Measurements from ENCODE around the gene TBCK.

The TBCK gene

DNA sequence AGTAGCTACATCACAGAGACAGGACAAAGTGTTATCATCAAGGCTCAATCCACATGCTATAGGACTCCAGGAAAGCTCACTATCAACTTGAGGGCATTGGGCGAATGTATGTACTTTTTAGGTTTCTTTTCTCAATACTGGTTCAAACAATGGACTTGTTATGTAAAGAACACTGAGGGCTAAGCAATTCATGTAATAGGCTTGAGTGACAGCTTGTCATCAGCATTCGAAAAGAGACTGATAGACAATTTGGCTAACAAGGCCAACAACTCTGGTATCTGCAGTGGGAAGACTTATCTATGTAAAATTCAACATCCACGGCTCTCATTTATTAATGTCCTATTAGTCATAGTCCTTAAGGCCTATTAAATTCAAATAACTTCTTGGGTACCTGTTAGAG, 279.7 kb downstream of the TBCK start:
- DNase-seq: no peak

DNA sequence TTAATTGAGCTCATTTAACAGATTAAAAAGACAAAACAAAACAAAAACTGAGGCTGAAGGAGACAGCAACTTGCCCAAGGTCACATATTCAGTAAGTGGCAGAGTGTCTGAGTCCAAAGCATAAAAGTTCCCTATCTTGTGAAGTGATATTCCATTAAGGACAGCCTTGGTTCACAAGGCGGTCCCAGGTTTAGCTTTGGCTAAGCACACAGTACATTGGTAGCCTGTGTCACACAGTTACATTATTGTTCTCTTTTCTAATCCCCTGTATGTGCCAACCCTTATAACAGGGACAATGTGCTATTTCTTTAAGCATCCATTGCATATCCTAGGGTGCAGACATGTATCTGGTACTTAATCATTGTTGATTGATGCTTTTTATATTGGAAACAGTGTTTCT, 280.8 kb downstream of the TBCK start:
- DNase-seq: no peak

DNA sequence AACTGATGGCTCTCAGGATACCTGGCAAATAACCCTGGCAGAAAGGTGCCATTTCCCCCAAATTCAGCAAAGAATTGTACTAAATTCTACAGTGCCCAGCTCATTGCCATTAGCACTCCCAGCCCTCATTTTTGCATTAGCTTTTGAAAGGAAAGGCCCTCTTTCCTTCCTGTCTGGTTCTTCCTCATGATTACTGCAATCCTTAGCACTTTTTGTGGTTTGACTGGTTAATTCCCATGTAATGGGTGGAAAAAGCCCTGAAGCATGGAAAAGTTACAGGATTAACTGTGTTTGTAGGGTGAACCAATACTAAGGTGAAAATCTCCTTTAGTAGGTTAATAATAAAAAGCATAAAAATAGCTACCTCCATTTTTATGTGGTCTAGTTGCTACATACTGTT, 281.3 kb downstream of the TBCK start:
- DNase-seq: no peak

DNA sequence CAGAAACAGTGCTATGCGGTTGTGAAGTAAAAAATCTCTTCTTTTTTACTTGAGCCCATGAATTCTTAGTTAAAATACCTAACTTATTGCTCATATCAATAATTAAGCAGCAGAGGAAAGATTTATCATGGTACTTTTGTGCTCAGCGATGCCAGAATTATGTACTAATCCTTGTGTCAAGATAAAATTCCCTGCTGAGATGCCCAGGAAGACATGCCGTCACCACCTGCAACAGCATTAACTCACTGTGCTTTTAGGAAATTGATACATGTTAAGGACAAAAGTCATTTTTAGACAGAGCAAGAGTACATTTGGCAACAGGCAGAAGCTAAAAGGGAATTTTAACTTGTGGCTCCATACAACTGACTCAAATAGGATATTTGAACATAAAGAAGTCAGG, 281.8 kb downstream of the TBCK start:
- DNase-seq: no peak

DNA sequence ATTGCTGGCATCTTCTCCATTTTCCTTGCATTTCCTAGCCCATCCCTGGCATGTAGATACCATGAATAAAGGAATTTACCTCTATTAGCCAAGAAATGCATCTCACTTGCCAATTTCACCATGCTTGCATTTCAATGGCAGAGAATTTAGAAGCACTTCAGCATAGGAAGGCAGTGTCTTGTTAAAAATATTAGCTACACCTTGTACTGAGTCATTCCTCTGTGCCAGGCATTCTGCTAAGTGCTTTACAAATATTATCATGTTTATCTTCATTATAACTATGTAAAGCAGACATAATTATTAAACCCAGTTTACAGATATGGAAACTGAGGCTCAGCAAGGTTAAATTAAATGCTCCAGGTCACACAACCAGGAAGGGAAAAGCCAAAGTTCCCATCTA, 282.5 kb downstream of the TBCK start:
- DNase-seq: no peak

DNA sequence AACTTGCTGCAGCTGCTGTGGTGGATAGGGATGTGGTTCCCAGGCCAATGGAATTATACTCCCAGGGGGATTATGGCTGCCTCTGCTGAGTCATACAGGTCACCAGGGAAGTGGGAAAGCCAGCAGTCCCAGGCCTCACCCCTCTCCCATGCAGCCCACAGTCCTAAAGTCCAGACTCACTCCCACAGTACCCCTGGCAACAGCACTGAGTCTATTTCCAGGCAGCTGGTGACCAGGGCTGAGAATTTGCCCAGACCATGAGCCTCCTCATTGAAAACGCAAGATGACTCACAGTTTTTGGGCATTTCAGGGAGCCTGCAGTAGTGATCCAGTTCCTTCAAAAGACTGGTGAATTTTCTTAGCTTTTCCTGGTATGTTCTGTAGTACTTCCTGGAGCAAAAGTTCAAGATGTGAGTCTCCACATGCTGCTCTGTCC, 283.1 kb downstream of the TBCK start:
- no peak for DNase-seq

DNA sequence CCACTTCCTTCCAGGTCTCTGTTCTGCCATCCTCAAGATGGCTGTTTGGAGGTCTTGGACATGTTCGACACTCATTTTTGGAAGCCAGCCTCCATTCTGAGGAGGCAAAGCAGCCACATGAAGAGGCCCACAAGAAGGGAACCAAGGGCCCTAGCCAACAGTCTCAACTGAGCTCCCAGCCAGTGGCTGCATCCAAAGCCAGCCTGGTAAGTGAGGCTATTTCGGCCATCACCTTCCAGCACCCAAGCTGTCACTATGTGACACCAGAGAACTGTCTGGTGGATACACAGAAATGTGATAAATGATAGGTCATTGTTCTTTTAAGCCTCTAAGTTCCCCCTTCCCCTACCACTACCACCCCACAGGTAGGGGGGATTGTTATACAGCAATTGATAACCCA, 293.6 kb downstream of the TBCK start:
- DNase-seq: no peak

DNA sequence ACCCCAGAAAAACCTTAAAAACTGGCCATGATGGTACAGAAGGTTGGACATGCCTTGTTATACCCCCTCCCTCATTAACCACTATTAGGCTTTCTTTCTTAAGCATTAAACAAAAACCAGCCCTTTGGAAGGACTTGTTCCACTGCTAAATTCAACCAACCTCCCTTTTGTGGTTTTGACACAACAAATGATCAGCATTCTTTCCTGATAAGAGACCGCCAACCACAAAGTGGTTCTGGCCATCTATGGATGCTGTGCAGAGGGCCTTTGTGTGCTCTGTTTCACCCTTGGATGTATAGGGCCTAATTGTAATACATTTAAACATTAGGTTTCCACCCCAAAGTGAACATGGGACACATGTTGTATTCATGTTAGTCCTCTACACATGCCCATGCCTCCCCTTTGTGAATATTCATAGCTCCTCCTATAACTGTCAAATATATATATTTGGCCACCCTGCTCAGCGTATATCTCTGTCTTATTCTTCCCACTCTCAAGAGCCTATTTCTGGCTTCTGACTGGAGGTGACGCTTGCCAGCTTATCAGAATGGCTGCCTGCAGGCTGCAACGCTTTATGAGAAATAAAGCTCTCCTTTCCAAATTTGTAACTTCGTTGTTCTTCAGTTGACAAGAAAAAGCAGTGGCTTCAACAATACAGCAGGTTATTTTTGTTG, 294.1 kb downstream of the TBCK start:
- no peak for DNase-seq

DNA sequence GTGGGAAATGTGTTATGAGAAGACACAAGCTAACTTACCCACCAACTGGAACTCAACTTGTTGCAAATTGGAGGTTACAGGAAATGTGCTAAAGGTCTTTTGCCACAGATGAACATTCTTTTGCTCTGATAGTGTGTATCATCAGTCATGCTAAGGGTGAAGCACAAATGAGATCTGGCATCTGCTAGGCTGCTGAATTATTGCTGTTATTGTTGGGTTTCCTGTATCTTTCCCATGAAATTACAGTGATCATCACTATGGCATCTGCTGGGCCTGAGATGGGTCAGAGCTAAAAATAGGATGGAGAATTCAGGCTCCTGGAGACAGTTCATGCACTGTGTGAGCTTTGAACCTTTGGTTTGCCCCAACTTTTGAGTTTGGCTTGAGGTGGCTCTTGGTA, 296.2 kb downstream of the TBCK start:
- no peak for DNase-seq

DNA sequence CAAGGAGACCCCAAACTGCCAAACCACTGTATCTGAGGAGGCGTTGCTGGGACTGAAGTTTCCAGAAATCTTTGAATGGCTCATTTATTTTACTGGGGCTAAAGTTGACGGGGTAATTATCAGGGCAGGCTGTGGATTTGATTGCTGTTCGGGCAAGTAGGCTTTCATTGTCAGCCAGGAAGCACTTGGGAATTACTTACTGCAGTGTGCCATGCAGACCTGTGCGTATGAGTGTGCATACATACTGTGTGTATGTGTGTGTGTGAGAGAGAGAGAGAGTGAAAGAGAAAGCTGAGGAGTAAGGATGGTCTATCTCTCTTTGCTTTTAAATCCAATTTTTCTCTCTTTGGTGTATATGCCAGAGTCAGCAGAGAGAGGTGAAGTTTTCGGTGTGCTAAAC, 298.0 kb downstream of the TBCK start:
- DNase-seq: no peak

DNA sequence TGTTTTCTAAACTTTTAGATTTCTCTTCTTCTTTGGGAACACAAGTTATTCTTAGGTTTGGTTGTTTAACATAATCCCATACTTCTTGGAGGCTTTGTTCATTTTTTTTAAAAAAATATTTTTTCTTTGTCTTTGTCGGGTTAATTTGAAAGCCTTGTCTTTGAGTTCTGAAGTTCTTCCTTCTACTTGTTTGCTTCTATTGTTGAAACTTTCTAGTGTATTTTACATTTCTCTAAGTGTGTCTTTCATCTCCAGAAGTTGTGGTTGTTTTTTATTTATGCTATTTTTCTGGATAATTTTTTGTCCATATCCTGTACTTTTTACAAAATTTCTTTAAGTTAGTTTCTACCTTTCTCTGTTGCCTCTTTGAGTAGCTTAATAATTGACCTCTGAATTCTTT, 304.6 kb downstream of the TBCK start:
- no peak for DNase-seq

DNA sequence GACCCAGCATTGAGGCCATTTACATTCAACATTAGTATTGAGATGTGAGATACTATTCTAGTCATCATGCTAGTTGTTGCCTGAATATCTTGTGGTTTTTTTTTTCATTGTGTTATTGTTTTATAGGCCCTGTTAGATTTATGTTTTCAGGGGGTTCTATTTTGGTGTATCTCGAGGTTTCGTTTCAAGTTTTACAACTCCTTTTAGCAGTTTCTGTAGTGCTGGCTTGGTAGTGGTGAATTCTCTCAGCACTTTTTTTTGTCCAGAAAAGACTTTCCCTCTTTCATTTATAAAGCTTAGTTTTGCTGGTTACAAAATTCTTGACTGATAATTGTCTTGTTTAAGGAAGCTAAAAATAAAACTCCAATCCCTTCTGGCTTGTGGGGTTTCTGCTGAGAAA, 305.2 kb downstream of the TBCK start:
- DNase-seq: no peak

DNA sequence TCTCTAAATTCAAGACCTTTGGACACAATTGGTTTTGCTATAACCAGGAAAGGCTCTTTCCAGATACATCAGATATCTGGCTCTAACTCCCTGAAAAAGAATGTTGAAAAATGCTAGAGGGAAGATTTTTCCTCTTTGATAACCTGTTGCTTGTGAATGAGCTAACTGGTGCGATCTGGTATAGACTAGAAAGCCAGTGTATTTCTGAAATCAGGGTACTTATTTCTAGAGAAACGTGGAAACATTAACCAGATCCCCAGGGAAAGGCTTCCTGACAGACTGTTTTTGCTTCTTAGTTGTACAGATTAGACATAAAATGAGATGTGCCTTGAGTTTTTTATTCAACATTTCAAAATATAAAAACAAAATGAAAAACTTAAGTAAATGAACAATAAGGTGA, 313.0 kb downstream of the TBCK start:
- no peak for DNase-seq

DNA sequence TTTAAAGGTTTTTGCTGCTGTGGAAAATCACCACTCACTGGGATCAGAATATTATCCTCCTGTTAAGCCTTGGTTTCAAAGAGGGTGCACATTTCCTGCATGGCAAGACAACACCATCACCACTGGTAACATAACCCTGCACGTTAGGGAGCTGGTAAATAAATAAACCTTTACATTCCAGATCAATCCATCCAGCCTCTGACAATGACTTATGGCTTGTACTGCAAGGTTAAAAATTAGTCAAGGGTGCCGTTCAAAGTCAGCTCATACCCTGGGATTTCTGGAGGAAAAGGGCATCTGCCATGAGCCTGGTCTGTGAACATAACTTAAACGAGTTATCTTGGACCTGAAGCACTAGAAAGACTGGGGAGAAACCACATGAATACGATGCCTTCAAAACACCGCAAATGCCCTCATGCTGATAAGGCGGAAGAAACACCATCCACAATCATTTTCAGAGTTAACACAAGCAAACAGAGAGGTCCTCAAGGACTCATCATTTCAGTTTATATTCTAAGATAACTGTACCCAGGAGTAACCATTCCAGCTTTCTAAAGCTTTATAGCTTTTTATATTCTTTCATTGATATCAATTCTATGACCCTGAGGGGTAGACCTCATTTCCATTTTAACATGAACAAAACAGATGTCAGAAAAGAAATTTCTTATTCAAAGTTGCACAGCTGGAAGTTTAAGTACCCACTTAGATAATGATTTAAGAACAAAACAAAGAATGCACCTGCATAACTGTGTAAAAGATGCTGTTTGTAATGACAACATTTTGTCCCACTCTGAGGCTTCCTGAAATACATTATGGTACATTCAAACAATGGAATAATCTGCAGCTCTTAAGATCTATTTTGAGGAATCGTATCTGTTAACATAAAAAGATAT, 317.6 kb downstream of the TBCK start:
- no peak for DNase-seq

DNA sequence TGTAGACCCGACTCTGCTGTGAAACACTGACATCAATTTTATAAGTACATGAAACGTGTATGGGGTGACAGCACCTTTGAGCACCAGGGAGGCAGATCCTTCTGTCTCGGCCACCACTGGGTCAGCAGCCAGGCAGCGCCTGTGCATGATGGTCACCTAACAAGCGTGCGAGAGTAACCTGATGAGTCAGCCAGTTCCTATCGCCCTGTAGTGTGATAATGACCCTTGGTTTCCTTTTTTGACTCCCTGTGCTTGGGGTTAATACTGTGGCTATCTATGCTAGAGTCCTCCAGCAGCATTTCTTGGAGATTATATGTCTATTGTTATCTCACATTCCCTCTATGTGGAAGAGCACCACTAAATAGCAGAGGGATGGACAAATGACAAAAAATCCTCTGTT, 319.2 kb downstream of the TBCK start:
- no peak for DNase-seq

DNA sequence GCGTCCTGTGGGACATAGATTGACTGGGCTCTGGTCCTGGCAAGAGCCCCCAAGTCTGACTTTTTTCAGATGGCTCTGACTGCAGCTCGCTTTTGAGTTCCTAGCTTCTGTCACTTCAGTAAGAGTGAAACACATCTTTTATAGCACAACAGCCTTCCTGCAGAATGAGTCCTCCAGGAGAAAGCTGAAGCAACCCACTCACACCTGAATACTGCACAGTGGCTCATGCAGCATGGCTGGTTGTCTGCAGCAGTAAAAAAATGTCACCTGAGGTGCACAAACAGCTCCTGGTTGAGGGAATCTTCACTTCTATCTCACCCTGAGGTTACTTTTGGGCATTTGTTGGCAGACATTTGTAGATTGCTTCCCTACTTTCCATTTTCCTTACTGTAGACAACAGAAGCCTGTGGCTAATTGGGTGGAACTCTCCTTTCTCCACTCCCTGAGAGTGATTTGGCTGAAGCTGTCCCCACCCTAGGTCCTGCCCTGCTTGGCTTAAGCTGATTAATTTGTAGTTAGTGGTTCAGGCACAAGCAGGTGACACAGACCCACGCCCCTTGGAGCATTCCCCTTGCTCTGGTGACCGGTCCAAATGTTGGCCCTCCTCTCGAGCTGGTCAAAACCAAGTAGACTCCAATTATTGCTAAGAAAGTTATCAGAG, 321.0 kb downstream of the TBCK start:
- DNase-seq: no peak

DNA sequence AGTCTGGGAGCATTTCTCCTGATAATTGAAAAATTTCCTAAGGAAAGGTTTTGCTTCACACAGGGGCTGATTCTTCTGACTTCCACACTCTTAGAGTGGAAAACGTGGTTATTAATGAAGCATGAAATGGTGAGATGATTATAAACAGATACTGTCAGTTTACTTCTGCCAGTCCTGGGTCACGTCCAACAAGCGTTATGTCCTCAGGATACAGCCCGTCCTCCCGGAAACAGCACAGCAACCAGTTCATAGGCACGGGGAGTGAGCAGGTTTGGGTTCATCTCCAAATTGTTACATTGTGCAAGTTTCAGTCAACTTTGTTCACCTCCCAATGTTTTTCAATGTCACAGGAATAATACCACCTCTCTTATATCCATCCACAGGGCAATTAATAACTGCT, 321.9 kb downstream of the TBCK start:
- DNase-seq: no peak

DNA sequence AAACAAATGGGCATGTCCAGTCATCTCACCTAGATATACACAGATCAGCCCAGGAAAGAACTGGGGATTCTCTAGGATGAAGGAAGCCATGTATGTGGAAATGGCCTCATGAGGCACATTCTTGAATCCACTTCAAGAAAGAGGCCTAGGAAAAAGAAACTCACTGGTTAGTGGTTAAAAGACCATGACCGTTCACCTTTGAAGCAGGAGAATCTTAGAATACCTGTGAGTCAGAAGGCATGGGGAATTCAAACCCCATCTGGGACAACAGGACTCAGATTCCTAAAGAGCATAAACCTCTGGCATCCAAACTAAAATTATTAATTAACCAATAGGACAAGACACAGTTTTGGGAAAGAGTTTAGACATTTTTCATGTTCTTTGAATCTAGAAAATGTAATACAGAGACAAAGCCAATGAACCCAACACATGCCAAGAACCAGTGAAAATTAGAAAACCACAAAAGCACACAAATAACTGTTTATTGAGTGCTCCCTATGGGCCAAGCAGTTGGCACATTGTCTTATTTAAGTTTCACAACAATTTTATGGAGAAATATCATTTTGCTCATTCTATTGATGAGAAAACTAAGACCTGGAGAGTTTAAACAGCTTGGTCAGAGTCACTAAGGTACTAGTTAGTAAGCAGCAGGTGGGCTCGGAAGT, 323.2 kb downstream of the TBCK start:
- DNase-seq: no peak

DNA sequence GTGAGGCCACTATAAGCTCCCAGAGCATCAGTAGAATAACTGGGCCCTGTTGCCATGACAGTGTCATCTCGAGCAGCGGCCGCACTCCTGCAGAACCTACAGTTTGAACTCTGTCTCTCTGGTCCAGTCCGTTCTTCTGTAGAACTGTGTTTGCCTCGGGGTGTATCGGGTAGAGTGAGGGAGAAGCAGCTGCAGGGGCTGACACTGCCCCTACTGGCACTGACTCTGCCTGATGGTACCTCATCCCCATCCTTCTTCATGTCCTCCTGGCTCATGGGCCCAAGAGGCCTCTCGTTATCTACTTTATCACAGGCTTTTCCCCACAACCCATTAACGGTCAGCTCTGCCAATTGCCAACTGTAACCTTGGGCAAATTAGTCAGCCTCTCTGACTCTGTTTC, 324.3 kb downstream of the TBCK start:
- DNase-seq: no peak

All from NCI-H2227 treated with DMSO at 0.1 percent for 48 hours (cell line).